HK-2 (cell line): ENCODE results near the gene TNS4.

Experiments used
- DNase-seq: peaks from one replicate; pipeline ENCODE4 v3.0.0-alpha.2; 2018; ENCODE audit not compliant: unreplicated experiment

The TNS4 gene

DNA sequence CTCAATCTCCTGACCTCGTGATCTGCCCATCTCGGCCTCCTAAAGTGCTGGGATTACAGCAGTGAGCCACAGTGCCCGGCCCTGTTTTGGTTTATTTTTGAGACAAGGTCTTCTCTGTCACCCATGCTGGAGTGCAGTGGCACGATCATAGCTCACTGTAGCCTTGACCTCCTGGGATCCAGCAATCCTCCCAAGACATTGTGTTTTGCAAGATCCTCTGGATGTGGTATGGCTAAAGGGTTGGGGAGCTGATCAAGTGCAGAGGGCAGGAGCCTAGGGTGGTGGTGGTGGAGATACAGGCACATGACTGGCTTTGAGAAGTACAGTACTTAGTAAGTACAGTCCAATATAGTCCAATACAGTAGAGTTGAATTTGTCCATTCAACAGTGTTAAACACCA, 16.6 kb upstream of the TNS4 start:
- DNase-seq = no peak

DNA sequence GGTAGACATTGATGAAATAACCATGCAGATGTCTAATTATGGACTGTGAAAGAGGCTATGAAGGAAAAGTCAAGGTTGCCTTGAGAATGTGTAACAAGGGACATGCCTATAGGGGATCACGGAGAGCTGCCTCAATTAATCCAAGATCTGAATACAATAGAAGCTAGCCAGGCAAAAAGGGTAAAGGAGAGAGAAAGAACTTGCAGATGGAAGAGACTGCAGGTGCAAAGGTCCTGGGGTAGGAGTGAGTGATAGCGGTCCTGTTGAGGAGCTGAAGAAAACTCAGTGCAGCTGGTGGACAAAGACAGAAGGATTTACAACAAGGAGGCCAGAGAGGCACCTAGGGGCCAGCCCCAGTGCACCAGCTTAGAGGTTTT, 15.9 kb upstream of the TNS4 start:
- DNase-seq = no peak

DNA sequence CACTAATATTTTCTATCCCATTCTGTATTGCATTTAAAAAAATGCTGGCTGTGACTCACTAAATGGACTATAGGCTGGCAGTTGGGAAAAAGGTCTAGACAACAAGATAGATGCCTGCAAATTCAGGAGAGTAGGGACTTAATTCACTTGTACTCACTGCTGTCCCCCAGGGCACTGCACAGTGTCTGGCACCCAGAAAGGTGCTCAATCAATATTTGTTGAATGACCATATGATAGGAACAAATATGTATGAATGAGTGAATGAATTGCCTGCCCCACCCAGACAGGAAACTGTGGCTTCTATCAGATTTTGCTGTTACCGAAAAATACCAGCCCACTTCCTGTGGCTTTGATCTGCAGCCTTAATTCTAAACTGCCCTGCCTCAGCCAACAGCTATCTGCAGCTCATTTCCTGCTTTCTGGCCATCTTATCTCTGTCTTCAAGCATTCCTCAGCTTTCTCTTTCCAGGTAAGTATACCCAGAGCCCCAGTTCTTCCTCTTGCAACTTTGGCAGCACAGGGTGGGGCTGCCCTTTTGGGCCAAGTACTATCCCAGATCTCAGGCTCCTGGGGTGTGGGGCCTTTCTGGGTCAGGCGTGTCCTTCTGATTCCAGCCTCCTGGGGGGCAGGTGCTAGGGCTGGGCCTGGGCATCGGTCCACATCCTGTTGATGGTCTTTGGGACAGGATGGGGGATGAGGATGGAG, 15.3 kb upstream of the TNS4 start:
- DNase-seq = no peak

DNA sequence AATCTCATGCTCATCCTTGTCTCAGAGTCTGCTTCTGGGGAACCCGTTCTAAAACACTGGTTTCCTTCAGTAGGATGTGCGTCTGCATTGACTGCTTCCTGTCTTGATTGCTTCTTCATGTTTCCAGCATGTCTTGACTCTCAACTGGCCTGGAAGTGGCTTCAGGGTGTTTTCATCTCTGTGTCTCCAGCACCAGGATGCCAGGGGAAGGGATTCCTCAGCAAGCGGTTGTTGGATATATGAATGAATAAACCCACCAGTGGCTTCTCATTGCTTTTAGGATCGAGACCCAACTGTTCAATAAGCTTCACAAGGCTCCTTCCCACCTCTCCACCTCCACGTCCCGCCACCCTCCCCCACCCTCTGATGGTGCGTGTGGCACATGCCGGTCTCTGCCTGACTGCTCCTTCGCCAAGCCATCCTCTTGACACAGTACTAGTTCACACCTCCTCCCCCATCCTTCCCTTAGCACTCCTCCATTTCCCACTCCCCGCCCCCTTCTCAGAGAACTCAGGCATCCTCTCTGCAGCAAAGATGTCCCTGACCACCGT, 14.1 kb upstream of the TNS4 start:
- DNase-seq = no peak

DNA sequence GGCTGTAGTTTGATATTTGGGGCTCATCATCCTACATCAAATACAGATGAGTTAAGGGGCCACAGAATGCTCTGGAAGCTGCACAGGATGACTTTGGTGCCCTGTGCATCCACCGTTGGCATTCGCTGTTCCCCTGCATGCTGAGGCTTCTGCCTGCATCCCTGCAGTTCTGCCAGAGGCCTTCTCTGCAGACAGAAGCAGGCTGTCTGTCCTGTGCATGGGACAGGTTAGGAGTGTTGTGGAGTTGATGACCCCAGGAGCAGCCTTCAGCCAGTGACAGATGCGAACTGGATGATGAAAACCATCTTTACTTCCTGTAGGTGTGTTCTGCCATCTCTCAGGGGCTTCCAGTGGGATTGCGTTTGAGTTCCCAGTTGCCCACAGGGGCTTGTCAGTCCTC, 13.6 kb upstream of the TNS4 start:
- DNase-seq = no peak

DNA sequence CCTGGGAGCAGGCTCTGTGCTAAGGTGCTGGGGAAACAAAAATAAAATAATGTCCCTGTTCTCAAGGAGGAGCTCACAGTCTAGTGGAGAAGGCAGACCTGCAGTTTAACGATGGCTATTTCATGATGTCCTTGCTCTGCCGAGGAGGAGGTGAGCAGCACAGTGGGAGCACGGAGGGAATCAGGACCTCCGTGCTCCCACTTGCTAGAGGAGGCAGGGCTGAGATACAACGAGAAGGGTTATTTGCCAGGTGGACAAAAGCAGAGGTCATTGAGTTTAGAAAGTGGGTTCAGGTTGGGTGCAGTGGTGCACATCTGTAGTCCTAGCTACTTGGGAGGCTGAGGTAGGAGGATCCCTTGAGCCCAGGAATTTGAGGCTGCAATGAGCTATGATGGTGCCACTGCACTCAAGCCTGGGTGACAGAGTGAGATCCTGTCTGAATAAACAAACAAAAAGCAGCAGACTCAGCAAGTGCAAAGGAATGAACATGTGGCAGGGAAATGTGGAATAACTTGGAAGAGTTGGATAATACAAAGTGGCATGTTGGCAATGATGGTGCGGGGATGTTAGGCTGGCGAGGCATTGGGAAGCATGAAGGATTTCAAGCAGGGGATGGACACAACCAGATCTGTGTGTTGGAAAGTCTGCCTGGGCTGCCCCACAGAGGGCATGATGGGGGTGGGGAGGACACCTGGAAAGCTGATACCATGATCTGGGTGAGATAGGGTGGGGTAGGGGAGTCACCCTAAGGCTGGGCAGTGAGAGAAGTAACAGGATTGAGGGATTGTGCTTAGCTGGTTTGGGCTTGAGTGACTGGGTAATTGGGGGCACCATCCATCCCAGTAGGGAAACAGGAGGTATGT, 12.8 kb upstream of the TNS4 start:
- DNase-seq = no peak

DNA sequence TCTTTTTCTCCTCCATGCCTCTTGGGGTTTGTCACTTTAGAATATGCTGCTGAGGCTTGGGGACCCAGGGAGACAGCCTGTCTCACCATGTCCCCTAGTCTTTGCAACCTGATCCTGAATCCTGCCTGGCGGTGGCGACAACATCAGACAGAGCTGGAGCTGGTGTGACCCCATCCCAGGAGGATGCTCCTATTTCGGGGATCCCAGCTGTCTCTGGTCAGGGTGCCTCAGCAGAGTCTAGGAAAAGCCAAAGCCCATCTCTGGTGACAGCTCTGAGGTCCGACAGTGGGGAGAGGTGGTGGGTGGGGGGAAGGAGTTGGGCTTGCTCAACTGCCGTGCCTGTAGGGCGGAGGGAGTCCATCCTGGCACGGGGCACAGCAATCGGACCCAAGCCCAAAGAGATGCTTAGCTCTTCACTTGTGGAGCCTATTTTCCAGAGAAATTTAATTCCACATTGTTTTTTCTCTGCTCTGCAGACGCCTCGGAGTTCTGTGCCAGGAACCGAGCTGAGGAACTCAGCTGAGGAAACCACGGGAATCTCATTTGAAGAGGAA, 10.3 kb upstream of the TNS4 start:
- DNase-seq = no peak

DNA sequence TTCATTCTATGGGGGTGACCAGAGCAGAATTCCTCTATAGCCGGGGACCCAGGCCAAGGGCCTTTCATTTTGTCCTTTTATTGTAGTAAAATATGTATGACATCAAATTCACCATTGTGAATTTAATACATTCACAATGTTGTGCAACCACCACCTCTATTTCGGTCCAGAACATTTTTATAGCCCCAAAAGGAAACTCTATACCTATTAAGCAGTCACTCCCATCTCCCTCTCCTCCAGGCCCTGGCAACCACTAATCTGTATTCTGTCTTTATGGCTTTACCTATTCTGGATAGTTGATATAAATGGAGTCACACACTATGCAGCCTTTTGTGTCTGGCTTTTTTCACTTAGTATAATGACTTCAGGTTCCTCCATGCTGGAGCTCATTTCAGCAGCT, 9.7 kb upstream of the TNS4 start:
- DNase-seq = no peak

DNA sequence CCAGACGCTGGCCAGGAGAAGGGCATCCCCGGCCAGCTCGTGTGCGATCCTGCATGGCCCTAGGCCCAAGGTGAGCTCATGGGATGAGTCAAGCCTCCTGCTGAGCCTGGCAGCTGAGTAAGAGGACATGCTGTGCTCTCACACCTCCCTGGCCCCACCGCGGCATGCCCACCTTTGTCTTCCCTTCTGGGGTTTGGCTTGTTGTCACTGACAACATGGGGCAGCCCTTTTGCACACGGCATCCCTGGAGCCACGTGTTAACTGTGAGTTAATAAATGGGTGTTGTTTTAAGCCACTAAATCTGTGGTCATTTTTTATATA, 8.9 kb upstream of the TNS4 start:
- peak; percentile 76 for DNase-seq

DNA sequence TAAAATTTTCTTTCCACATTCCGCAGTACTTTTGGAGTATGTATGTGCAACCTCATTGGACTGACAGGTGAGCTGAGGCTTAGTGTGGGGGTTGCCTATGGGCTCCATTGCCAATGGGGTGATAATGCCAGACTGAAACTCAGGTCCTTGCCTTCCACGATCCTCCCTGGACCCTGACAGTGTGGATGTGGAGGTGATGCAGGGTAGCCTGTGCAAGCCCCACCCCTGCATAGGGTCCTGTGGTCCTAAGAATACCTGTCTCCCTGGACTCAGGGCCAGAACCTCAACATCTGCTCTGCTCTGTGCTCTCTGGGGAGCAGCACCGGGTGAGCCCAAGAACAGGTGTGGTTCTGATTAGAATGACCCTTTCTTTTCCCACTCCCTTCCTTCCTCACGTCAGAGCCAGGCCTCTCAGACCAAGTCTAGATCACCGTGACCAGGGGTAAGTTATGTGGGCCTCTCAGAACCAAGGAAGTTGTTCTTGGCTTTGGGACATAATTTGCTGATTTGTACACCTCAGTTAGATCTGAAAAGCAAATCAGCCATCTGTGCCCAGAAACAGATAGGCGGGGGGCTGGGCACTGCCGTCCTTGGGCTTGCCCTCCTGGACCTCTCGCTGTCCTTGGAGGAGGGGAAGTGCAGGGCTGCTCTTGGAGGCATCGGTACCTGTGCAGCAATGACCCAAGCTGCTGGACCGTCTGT, 8.4 kb upstream of the TNS4 start:
- no peak for DNase-seq

DNA sequence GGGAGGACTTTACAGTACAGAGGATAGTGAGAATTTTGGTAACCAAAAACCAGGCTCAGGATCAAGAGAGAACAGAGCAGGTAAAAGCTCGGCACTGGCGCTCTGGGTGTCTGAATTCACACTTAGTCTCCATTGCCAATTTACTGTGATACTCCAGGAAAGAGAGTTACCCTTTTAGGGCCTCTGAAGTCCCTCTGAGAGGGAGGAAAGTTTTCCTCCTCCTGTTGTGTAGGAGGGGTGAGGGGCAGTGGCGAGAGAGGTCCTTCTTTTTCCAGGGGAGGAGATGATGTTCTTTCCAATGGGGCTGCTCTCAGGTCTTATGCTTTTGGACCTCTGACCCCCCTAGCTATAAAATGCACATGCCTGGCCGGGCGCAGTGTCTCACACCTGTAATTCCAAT, 5.4 kb upstream of the TNS4 start:
- no peak for DNase-seq

DNA sequence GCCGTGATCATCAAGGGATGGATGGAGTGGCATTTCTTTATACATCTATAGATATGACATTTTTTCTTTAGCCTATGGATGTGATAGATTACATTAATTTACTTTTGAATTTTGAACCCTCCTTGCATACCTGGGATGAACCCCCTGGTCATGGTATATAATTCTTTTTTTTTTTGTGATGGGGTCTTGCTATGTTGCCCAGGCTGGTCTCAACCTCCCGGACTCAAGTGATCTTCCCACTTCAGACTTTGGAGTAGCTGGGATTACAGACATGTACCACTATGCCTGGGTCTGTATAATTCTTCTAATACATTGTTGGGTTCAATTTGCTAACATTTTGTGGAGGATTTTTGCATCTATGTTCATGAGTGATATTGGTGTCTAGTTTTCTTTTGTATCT, 1.7 kb upstream of the TNS4 start:
- DNase-seq = no peak

DNA sequence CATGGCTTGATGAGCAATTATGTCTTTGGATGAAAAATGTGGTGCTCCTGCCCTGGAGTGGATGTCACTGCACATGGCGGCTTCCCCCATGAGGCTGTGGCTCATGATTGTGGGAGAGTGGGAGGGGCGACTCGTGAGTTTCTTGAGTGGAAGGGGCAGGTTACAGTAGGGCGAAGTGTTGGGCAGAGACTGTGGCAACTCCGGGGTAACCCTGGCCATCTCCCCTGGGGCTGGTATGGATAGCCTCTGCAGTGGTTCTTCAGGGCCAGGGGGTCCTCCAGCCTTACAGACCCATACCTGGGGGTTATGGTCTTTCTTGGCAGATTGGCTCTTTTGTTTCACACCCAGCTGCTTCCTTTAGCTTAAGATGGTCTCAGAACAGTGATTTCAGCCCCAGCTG, 1.3 kb upstream of the TNS4 start:
- DNase-seq = no peak

DNA sequence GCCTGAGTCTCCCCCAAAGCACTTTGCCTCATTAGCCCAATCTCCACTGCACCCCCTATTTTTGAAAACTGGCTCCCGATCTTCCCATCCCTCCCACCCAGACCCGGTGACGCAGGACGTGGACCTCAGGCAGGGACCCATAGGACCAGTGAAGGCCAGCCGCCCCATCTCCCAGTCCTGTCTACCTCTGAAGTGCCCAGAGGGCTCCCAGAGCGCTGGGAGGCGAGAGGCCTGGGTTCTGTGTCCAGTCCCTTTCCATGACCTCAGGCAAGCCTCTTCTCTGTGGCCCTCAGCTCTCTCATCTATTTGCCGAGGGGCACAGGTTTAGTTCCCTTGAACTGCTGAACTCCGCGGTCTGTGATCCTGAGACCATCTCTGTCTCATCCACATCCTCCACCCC, 714 bp downstream of the TNS4 start:
- no peak for DNase-seq

DNA sequence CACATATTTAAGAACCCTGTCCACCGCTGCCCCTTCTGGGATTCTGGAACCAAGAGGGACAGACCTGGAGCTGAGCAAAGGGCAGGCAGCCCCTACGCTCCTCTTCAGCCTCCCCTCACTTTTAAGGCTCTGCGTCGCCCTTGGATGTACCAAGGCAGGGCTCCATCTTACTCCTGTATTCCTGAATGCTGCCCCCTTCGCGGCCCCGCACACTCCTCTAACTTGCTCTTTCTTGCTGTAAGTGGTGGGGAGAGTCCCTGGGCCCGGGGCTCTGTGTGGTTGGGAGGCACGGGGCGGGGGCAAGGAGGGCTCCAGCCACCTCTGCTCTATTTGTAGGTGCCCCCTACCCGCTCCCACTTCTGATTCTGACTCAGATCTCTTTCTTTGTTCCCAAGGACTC, 1.2 kb downstream of the TNS4 start:
- no peak for DNase-seq

DNA sequence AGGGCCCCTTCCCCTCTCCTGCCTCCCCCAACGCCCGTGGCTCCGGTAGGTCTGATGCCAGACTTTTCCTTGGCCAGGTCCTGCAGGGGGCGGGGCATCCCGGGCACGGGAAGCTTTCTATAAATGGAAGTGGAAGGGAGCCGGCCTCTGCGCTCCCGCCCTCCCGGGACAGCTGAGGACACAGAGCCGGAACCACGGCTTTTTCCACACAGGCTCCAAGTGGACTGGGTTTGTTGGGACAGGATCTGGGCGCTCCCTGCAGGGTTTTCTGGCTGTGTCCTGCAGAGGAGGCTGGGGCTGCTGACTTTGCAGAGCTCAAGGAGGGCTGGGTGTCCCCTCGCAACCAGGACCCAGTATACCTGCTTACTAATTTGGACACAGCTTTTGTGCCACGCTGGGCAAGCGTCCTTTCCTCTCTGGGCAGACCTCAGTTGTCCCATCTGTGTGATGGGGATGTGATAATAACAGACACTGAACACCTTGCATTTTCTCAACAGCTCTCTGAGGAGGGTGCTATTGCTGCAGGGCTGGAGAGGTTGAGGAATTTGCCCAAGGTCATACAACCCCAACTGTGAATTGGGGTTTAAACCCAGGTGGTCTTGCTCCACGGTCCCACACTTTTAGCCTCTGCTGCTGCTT, 1.8 kb downstream of the TNS4 start:
- DNase-seq = peak; percentile 52

DNA sequence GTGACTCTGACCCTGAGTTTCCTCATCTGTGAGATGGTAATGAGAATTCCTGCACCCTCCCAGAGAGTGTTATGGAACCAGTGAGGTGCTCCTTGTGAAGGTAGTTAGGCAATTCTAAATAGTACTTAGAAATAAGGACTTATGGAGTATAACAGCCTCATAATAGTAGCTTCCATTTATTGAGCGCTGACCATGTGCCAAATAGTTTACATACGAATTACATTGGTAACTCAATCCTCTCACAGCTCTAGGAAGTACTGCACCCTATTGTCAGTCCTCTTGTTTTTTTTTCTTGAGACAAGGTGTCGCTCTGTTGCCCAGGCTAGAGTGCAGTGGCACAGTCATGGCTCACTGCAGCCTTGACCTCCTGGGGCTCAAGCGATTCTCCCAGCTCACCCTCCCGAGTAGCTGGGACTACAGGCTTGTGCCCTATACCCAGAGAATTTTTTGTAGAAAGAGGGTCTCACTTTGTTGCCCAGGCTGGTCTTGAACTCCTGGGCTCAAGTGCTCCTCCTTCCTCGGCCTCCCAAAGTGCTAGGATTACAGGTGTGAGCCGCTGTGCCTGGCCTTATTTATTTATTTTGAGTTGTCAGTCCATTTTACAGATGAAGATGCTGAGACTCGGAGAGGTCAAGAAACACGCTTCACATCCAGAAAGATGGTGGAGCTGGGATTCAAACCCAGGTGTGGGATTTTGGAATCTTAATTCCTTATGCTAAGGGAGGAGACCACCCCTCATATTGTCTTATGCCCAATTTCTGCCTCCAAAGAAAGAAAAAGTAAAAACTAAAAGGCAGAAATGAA, 2.9 kb downstream of the TNS4 start:
- no peak for DNase-seq

DNA sequence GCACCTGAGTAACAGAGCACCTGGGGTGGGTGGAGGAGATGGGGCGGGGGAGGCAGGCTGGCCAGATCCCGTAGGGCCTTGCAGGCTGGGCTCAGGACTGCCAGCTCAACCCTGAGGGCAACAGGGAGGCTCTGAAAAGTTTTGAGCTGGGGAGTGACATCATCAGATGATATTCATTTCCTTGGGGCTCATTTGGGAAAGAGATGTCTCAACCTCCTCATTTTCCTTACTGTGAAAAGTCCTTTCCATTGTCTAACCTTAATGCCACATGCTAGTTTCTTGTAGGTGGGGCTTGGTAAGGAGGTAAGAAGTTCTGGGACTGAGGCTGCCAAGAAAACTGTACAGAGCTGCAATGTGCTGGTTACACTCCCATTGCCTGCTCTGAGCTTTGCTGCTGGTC, 3.7 kb downstream of the TNS4 start:
- DNase-seq = no peak

DNA sequence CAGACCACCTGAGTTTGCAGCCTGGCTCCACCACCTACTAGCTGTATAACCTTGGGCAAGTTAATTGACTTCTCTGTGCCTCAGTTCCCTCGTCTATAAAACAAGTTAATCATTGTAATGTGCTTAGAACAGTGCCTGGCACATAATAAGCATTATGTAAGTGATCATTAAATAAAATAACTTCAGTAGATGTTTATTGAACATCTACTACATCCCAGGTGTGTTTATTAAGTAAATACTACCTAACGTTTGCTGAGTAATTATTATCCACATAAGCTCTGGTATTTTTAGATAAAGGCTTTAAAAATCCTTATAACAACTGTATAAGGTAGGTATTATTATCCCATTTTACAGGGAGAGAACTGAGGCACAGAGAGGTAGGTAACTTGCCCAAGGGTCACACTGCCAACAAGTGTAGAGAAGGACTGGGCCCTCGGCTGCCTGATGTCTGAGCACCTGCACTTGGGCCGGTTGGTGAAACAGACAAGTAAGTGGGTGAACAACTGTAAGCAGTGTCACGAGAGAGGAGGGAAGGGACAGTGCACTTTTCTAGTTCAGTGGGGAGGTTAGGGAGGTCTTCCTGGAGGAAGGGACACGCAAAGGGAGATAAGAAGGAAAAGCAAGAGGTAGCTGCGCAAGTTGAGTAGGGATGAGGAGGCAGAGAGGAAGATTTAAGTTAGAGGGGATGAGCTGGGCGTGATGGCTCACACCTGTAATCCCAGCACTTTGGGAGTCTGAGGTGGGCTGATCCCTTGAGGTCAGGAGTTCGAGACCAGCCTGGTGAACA, 4.6 kb downstream of the TNS4 start:
- DNase-seq = no peak

DNA sequence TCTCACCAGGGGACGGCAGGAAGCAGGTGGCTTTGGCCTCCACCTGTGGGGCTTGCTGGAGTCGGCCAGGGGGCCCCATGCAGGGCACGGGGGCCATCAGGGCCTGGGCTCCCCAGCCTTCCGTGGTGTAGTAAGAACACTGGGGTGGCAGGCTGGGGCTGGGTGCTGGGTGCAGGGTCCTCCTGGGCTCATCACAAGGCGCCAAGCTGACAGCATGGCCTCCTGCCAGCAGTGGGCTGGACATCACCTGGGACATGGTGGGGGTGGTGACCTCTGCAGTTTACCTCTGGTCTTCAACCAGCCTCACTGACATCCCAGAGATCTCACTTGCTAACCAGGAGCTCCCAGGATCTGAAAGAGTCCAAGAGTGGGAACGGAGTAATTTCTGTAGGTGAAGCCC, 5.3 kb downstream of the TNS4 start:
- no peak for DNase-seq
